Epithelial cell of esophagus (primary cell): Measurements from ENCODE around the gene GRIN2D.

Experiments
- DNase-seq: peaks from one replicate; pipeline ENCODE4 v3.0.0; 2010; ENCODE audit warnings: low read depth
- H3K4me3 ChIP-seq: 2 replicates; pipeline ENCODE4 v1.5.1; 2011; ENCODE audit warnings: mild to moderate bottlenecking, low read length, control low read depth
- TF ChIP-seq, protein P1 (sequence below): IDR thresholded peaks from 2 replicates; pipeline ENCODE4 v1.5.1; 2011; ENCODE audit warnings: low read depth, mild to moderate bottlenecking, low read length, control low read depth, inconsistent platforms; ENCODE audit not compliant: insufficient read depth; ENCODE audit errors: missing control alignments

The GRIN2D gene

DNA sequence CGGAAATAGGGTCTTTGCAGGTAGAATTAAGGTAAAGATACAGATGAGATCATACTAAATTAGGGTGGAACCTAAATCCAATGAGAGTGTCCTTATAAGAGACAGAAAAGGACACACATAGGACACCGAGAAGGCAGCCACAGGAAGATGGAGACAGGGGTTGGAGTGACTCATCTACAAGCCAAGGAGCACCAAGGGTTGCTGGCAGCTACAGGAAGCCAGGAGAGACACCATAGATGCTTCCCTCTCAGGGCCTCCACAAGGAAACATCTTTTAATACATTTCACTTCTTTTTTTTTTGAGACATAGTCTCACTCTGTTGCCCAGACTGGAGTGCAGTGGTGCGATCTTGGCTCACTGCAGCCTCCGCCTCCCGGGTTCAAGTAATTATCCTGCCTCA lies 39.8 kb upstream of the GRIN2D start:
- TF ChIP-seq, protein P1, sequence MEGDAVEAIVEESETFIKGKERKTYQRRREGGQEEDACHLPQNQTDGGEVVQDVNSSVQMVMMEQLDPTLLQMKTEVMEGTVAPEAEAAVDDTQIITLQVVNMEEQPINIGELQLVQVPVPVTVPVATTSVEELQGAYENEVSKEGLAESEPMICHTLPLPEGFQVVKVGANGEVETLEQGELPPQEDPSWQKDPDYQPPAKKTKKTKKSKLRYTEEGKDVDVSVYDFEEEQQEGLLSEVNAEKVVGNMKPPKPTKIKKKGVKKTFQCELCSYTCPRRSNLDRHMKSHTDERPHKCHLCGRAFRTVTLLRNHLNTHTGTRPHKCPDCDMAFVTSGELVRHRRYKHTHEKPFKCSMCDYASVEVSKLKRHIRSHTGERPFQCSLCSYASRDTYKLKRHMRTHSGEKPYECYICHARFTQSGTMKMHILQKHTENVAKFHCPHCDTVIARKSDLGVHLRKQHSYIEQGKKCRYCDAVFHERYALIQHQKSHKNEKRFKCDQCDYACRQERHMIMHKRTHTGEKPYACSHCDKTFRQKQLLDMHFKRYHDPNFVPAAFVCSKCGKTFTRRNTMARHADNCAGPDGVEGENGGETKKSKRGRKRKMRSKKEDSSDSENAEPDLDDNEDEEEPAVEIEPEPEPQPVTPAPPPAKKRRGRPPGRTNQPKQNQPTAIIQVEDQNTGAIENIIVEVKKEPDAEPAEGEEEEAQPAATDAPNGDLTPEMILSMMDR, result no peak
- H3K4me3 ChIP-seq, result no peak overlapping the region
- no peak for DNase-seq

DNA sequence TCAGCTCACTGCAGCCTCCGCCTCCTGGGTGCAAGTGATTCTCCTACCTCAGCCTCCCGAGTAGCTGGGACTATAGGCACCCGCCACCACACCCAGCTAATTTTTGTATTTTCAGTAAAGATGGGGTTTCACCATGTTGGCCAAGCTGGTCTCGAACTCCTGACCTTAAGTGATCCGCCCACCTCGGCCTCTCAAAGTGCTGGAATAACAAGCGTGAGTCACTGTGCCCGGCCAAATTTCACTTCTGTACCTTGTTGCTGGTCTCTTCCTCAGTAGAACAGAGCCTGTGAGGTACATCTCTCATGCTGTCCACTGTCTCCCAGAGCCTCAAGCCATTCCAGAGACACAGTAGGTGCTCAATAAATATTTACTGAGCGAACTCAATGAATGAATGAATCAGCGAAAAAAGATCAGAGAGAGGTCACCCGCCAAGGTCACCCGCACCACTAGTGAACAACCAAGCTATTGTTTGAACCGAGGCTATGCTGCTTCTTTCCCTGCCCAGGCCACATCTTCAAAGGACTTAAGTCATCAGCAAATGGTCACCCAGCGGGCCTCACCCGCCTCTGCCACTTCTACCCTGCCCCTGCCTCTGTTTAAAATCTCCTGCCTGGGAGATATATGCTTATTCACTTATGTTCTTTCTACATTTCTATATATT lies 39.0 kb upstream of the GRIN2D start:
- DNase-seq, result no peak
- TF ChIP-seq, protein P1, result no peak
- no peak overlapping the region for H3K4me3 ChIP-seq

DNA sequence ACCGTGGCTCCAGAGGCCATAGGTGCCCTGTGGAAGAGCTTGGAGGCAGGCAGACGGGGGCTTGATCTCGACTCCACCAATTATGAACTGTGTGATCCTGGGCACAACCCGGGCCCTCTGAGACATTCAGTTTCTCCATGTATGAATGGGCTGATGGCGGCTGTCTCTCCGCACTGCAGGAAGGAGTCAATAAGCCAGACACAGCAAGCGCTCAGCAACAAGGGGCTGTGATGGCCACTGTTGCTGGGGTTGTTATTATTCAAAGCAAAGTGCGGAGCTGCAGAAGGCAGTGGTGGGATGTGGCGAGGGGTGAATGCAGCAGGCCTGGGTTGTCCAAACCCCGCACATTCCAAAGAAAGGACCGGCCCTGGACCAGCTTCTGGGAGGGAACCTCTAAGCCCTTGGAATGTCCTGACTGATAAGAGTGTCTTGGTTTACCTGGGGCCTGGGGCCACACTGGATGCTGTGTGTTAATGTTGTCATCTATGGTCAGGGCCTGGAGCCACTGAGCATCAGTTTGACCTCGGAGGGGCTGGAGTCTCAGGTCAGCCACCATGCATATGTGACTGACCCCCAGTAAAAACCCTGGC lies 38.0 kb upstream of the GRIN2D start:
- no peak for DNase-seq
- H3K4me3 ChIP-seq, result no peak overlapping the region
- TF ChIP-seq, protein P1, result no peak

DNA sequence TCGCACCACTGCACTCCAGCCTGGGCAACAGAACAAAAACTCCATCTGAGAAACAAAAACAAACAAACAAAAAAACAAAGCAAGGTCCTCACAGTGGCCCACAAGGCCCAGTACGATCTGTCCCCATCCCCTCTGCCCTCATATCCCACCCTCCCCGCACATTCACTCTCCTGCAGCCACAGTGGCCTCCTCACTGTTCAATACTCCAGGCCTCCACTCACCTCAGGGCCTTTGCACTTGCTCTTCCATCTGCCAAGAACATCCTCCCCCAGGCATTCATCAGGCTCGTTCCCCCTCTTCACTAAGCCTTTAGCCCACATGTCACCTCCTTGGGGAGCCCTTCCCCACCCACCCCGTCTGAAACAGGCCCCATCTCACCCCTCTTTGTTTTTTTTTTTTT lies 34.3 kb upstream of the GRIN2D start:
- TF ChIP-seq, protein P1, result no peak
- DNase-seq, result no peak
- no peak overlapping the region for H3K4me3 ChIP-seq

DNA sequence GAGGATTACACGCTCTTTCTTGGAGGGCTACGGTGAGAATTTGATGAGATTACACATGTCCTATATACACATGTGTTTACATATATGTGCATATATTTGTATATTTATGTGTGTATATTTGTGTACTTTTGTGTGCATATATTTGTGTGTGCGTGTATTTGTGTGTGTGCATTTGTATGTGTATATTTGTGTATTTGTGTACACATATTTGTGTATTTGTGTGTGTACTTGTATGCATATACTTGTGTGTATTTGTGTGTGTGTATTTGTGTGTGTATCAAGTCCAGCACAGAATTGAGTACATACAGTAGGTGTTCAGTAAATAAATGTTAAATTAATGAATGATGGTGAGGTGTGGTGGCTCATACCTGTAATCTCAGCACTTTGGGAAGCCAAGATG lies 31.6 kb upstream of the GRIN2D start:
- TF ChIP-seq, protein P1, result no peak

DNA sequence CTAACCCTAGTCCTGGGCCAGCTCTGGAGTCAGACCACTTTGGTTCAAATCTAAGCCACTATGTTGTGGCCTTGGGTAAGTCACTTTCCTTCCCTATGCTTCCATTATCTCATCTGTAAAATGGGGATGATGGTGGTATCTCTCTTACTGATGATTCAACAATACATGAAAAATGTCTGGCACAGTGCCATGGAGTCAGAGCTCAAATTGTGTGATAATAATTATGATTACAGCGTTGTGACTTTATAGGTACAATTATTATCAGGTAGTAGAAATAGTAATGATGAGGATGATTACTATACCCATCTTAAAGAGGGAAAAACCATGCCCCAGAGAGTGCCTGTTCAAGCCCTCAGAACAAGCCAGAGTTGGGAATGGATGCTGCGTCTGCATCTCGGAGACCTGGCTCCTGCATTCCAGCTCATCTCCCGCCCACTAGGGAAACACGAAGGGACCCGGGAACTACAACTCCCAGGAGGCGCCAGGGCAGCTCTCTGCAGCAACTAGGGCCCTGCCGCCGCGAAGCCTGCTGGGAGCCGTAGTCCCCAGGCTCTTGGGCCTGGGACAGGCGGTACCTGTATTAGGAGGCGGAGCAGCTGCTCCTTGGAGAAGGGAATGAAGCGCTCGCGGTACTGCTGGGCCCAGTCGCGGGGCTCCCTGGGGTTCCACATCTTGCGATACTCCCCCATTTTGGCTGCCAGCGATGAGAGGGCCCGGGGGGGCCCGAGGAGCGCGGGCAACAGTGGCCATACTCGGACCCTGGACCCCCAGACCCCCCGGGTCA lies 30.6 kb upstream of the GRIN2D start:
- peak overlapping the region; percentile 55 for H3K4me3 ChIP-seq
- peak; percentile 98 for DNase-seq
- TF ChIP-seq, protein P1, result peak; percentile 19

More for the DNA sequence above, 31.6 kb upstream of the GRIN2D start:
- DNase-seq, result no peak
- no peak overlapping the region for H3K4me3 ChIP-seq
